ENCODE data around the gene MRGPRF. TPM values are rescaled to one million over a fixed set of nuclear protein-coding genes. Genes with fewer than 3 reads are reported as not detected.

Gene MRGPRF
- total RNA-seq, 1 experiment from 2014 or later = 0.35 TPM

- Histone ChIP-seq H3K79me2 (ENCODE audit: low read depth) (no peaks in the 10 kb centered on the region), H4K20me1 (ENCODE audit: insufficient read depth) (no peaks in the 10 kb centered on the region), H3K4me2 (no peak overlapping the region), H3K9me3 (ENCODE audit: insufficient read depth, low read depth) (no peaks in the 10 kb centered on the region), H2AFZ (no peak overlapping the region), H3K27me3 (ENCODE audit: insufficient read depth, low read depth) (peaks cover 33% of the 10 kb centered on the region), H3K4me1 (replicated peaks; ENCODE audit: insufficient read depth) (no peaks in the 10 kb centered on the region), H3K4me3 (no peak overlapping the region), H3K9me2 (ENCODE audit: insufficient read depth) (no peaks in the 10 kb centered on the region), H3K36me3 (ENCODE audit: low read depth) (no peaks in the 10 kb centered on the region), H3F3A (ENCODE audit: insufficient read depth, low read depth) (no peaks in the 10 kb centered on the region), H3K27ac (no peak overlapping the region)
- POLR2A ChIA-PET (ENCODE audit: unreplicated experiment) = no interaction called here
- no TSS peak for BruUV-seq (replicated peaks)
- no peak for TF ChIP-seq EZH2 (IDR thresholded peaks at IDR 0.05; ENCODE audit: low read depth)
- TF ChIP-seq CTCF (conservative IDR thresholded peaks at IDR 0.05) = no peak
- no peak for DNase-seq
- intact Hi-C loops (cut with micrococcal nuclease; ENCODE audit: unreplicated experiment) = no loop called here
- CTCF ChIA-PET = no interaction called here
Observed at GRCh38 chr11:68987211-68987610, 25.8 kb downstream of the MRGPRF start.

- no TSS peak for BruUV-seq (replicated peaks)
- TF ChIP-seq EZH2 (IDR thresholded peaks at IDR 0.05; ENCODE audit: low read depth) (no peak), CTCF (conservative IDR thresholded peaks at IDR 0.05) (no peak)
- ChIA-PET CTCF (no interaction called here), POLR2A (ENCODE audit: unreplicated experiment) (no interaction called here)
- H3K27ac ChIP-seq = no peak overlapping the region
- no peaks in the 10 kb centered on the region for H3K36me3 ChIP-seq (ENCODE audit: low read depth)
- no peaks in the 10 kb centered on the region for H3K79me2 ChIP-seq (ENCODE audit: low read depth)
- H3F3A ChIP-seq (ENCODE audit: insufficient read depth, low read depth) = no peaks in the 10 kb centered on the region
- intact Hi-C loops (cut with micrococcal nuclease; ENCODE audit: unreplicated experiment) = no loop called here
- no peaks in the 10 kb centered on the region for H3K9me3 ChIP-seq (ENCODE audit: insufficient read depth, low read depth)
- H4K20me1 ChIP-seq (ENCODE audit: insufficient read depth) = no peaks in the 10 kb centered on the region
- H3K4me3 ChIP-seq = no peak overlapping the region
- H3K4me2 ChIP-seq = no peak overlapping the region
- H3K9me2 ChIP-seq (ENCODE audit: insufficient read depth) = no peaks in the 10 kb centered on the region
- DNase-seq = no peak
- H3K4me1 ChIP-seq (replicated peaks; ENCODE audit: insufficient read depth) = no peaks in the 10 kb centered on the region
- peaks cover 19% of the 10 kb centered on the region for H3K27me3 ChIP-seq (ENCODE audit: insufficient read depth, low read depth)
- H2AFZ ChIP-seq = no peak overlapping the region
Observed at GRCh38 chr11:68983801-68984200, 29.2 kb downstream of the MRGPRF start.

GRCh38 chr11:68982134-68982533 lies 30.9 kb downstream of the MRGPRF start:
- no peak for DNase-seq
- H4K20me1 ChIP-seq (ENCODE audit: insufficient read depth) = no peaks in the 10 kb centered on the region
- H3K4me3 ChIP-seq = no peak overlapping the region
- POLR2A ChIA-PET (ENCODE audit: unreplicated experiment) = no interaction called here
- H3K9me2 ChIP-seq (ENCODE audit: insufficient read depth) = no peaks in the 10 kb centered on the region
- H3K4me2 ChIP-seq = no peak overlapping the region
- intact Hi-C loops (cut with micrococcal nuclease; ENCODE audit: unreplicated experiment) = no loop called here
- no TSS peak for BruUV-seq (replicated peaks)
- CTCF ChIA-PET = no interaction called here
- H3F3A ChIP-seq (ENCODE audit: insufficient read depth, low read depth) = no peaks in the 10 kb centered on the region
- H3K9me3 ChIP-seq (ENCODE audit: insufficient read depth, low read depth) = no peaks in the 10 kb centered on the region
- no peaks in the 10 kb centered on the region for H3K79me2 ChIP-seq (ENCODE audit: low read depth)
- peaks cover 19% of the 10 kb centered on the region for H3K27me3 ChIP-seq (ENCODE audit: insufficient read depth, low read depth)
- no peak overlapping the region for H3K27ac ChIP-seq
- no peaks in the 10 kb centered on the region for H3K36me3 ChIP-seq (ENCODE audit: low read depth)
- TF ChIP-seq CTCF (conservative IDR thresholded peaks at IDR 0.05) (no peak), EZH2 (IDR thresholded peaks at IDR 0.05; ENCODE audit: low read depth) (no peak)
- no peak overlapping the region for H2AFZ ChIP-seq
- no peaks in the 10 kb centered on the region for H3K4me1 ChIP-seq (replicated peaks; ENCODE audit: insufficient read depth)

Data from PC-9 (cell line).